Measurements from ENCODE around the gene ACTR2. TPM values are rescaled to one million over a fixed set of nuclear protein-coding genes. Genes with fewer than 3 reads are reported as not detected.

ACTR2 gene
- total RNA-seq, 1 experiment from 2014 or later: 47.2 TPM

Other genes starting within 250 kb of the ACTR2 start
- gene SLC1A4, start 238.4 kb upstream of the ACTR2 start, total RNA-seq (2014; rRNA removed; shearing (Covaris generic)): 2.8 and 3.6 TPM in 2 replicates
- 8.5 and 12.6 TPM in 2 replicates for gene CEP68, start 171.4 kb upstream of the ACTR2 start, total RNA-seq (2014; rRNA removed; shearing (Covaris generic))
- 79.9 and 93.8 TPM in 2 replicates for gene RAB1A, start 97.7 kb upstream of the ACTR2 start, total RNA-seq (2014; rRNA removed; shearing (Covaris generic))
- gene SPRED2, start 204.8 kb downstream of the ACTR2 start, total RNA-seq (2014; rRNA removed; shearing (Covaris generic)): 4.1 and 7.5 TPM in 2 replicates